ENCODE measurements around the gene PYCARD.

DNA sequence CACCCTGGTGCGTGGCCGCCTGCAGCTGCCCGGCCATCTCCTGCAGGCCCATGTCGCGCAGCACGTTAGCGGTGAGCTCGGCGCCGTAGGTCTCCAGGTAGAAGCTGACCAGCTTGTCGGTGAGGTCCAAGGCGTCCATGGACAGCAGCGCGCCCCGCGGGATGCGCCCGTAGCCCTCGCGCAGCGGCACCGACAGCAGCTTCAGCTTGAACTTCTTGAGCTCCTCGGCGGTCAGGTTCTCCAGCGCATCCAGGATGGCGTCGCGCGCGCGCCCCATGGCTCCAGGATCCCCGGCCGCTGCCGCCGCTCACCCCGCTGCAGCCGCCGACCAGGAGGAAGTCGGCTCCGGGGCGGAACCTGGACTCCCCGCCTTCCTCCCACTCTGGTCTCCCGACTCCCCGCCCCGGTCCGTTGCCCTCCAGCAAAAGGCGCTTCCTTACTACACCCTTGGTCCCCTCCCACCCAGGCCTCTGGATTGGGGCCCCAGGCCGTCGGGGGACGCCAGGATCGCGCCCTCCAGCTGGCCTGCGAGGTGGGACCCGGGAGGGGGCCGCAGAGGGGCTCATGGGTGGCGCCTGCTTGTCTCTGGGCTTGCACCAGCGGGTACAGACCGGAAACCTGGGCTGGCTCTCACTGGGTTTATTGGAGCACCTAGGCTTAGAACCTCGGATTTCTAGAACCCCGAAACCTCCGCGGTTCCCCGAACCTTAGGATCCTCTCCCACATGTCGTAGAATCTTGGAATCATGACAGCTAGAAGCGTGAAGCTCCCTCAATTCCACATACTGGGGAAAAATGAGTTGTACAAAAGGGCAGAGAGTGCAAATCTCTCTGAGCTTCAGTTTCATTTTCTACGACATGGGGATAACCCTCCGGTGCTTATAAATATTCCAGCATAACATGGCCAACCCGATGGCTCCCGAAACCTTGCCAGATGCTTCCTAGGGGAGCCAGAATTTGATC, at the start of gene PYCARD:
- TF ChIP-seq POLR2AphosphoS5 (IDR thresholded peaks at IDR 0.05): peak; percentile 25 to 63 (median 60)
- TF ChIP-seq EP300 (IDR thresholded peaks at IDR 0.05; ENCODE audit: low read depth): no peak

All from transverse colon (tissue), 3 donors.